D721Med (cell line): Measurements from ENCODE around the gene ATXN7.

Experiments used
- DNase-seq: peaks from one replicate; pipeline ENCODE4 v3.0.0; 2011; ENCODE audit warnings: low spot score; ENCODE audit not compliant: insufficient read length
- FAIRE-seq: peaks from 2 replicates; lab custom pipeline; 2011; peaks lifted over from hg19 to GRCh38; lab: Jason Lieb, UNC
- TF ChIP-seq, protein P1 (sequence below): IDR thresholded peaks from 2 replicates; pipeline ENCODE4 v1.5.1; 2012; ENCODE audit warnings: mild to moderate bottlenecking, control low read depth; ENCODE audit not compliant: insufficient read depth; ENCODE audit errors: missing control alignments

ATXN7 gene

DNA sequence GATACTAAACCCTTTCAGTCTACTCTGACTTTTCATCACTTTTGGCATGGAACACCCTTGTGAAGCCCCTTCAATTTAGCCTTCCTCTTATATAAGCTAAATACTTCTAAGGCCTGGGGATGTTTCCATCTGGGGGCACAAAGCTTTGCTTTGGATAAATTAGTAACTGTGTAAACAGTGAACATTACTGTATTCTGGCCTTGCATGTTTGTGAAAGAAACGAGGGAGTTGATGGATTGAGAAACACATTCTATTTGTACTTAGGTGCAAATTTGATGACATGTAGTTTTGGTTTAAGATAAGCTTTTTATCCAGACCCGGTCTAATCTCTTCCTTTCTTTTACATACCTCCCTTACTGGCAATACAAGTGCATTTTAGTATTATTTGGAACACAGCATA lies 139.9 kb downstream of the ATXN7 start:
- no peak for DNase-seq
- TF ChIP-seq, protein P1, sequence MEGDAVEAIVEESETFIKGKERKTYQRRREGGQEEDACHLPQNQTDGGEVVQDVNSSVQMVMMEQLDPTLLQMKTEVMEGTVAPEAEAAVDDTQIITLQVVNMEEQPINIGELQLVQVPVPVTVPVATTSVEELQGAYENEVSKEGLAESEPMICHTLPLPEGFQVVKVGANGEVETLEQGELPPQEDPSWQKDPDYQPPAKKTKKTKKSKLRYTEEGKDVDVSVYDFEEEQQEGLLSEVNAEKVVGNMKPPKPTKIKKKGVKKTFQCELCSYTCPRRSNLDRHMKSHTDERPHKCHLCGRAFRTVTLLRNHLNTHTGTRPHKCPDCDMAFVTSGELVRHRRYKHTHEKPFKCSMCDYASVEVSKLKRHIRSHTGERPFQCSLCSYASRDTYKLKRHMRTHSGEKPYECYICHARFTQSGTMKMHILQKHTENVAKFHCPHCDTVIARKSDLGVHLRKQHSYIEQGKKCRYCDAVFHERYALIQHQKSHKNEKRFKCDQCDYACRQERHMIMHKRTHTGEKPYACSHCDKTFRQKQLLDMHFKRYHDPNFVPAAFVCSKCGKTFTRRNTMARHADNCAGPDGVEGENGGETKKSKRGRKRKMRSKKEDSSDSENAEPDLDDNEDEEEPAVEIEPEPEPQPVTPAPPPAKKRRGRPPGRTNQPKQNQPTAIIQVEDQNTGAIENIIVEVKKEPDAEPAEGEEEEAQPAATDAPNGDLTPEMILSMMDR: no peak
- no peak for FAIRE-seq

DNA sequence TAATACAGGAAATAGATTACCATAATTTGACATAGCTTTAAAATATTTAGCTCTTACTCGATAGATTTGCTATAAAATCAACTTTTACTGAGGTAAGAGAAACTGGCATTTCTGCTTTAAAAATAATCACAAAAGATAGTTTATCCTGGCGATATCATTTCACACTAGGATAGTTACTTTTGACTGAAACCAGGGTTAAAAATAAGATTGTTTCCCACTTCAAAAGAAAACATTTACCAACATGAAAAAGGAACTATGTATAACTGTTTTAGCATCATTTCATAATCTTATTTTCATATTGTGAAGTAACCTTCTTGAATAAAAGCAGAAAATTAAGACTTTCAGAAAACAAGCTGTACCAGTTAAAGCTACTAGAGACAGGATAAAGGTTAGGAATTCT lies 144.3 kb downstream of the ATXN7 start:
- DNase-seq (no peak), FAIRE-seq (peak; percentile 21)
- TF ChIP-seq, protein P1: no peak

DNA sequence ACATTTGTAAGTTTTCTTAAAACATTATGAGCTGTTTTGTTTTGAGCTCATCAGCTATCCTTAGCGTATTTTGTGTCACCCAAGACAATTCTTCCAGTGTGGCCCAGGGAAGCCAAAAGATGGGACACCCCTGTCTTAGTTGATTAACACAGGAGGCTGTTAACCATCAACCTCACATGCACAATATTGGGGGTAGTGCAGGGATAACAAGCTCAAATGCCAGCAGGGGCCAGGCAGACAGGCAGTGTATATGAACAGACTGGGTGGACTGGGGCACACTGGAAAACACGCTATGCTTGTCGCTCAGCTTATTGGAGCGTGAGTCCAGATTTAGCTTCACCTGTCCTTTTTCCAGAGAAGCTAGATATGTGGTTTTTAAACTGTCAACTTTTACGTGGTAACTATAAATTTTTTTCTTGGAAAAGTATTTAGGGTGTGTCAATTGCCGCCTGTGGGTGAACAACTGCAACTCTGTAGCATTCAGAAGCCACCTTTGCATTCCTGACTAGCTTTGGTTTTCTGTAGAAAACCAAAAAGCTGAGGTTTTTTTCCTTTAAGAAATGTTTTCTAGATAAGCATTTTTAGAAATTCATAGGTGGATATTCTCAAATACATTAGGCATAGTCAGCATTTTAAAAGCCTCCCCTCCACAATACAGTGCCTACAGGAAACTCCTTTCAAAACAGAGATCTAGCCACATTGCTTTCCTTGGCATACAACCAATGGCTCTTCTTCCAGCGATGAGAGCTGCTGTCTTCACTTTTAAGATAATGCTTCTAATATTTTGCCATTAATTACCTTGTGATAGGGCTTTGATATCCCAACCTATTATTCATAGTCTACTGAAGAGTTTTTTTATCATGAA lies 145.1 kb downstream of the ATXN7 start:
- TF ChIP-seq, protein P1: no peak

DNA sequence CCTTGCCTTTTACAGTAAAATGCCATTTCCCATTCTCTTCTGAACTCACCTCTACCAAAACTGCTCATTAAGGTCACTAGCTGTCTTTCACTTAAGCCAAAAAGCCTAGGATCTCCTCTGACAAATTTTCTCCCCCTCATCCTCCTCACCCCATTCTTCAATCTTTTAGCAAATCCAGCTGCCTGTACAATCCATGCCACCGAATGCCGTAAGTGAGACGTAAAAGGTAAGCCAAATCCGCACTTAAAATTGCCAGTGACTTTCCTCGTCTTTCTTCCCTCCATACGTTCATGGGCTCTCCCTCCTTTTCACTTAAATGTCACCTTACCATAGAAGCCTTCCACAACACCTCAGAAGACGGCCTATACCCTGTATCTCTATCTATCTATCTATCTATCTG lies 145.9 kb downstream of the ATXN7 start:
- no peak for FAIRE-seq
- TF ChIP-seq, protein P1: no peak
- no peak for DNase-seq

More for the DNA sequence above, 145.1 kb downstream of the ATXN7 start:
- DNase-seq (no peak), FAIRE-seq (no peak)

DNA sequence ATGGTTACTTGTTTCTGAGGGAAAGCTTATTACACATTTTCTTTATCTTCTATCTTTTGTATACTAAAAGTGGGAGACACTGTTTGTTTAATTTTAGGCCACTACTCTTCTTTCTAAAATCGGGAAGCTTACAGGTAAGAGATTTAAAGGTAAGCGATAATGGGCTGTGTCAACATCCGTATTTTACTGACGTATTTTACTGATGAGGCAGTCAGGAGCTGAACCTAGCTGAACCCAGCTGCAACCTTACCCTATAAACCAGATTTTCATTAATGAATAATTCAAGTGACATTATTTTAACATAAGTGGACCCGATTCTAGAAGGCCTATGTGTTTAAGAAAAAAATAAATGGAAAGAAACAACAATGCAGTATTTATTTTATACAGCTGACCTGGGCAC lies 146.5 kb downstream of the ATXN7 start:
- DNase-seq (no peak), FAIRE-seq (no peak)
- TF ChIP-seq, protein P1: no peak

DNA sequence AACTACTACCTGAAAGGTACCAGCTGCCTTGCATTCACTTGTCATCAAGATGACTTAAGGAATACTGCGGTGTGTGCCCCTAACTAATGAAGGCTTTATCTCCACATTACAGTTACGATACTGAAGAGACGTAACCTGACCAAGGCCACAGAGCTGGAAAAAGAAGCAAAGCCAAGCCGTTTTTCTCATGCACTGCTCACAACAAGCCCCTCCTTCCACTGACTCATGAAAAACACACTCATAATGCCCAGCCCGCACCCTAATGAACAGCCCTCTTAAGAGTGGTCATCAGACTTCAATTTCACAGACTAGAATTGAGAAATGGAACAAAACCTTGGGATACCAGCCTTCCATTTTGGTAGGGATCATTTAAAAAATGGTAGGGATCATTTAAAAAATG lies 148.0 kb downstream of the ATXN7 start:
- DNase-seq: no peak
- TF ChIP-seq, protein P1: no peak
- FAIRE-seq: no peak
